Measurements from ENCODE around the gene DBNDD1. TPM values are rescaled to one million over a fixed set of nuclear protein-coding genes. Genes with fewer than 3 reads are reported as not detected.

DBNDD1 gene
- total and polyA plus RNA-seq, 10 of the 15 experiments (the other 5 are each of a cell fraction or from before 2014, with no cell fraction given) = 0.06 to 4.6 (median 0.55) TPM

GRCh38 chr16:90019543-90020259, 445 bp upstream of the DBNDD1 start:
- no peaks in the 10 kb centered on the region for H3K4me1 ChIP-seq (ENCODE audit: control insufficient read depth, insufficient read depth, low read length)
- no peaks in the 10 kb centered on the region for H3K9me3 ChIP-seq (replicated peaks; ENCODE audit: control insufficient read depth, insufficient read depth, low read length)
- FAIRE-seq = no peak
- H3K27ac ChIP-seq (ENCODE audit: control insufficient read depth, insufficient read depth) = no peak overlapping the region
- no peak for DNase-seq (ENCODE audit: low read depth, low spot score)
- no peak overlapping the region for H3K9ac ChIP-seq (ENCODE audit: control insufficient read depth, insufficient read depth, low read length)
- ChIA-PET SMC1A (ENCODE audit: uncharacterized antibody, unreplicated experiment) (interaction anchor here (0.8 to 1.1 kb wide), 2 partner anchors 38 to 102 kb away, joined by 3 read pairs; no protein-coding TSS in a partner anchor), POLR2A (interaction anchor here (1.2 kb wide), 1 partner anchor 47 kb away, joined by 3 read pairs; no protein-coding TSS in a partner anchor), CTCF (interaction anchor here (0.6 to 1.8 kb wide), 11 partner anchors 9 to 314 kb away, joined by 3 to 6 read pairs (median 5); partner anchors contain the start of genes MC1R and TCF25), RAD21 (ENCODE audit: unreplicated experiment) (interaction anchor here (0.6 to 1.3 kb wide), 4 partner anchors 12 to 110 kb away, joined by 3 to 4 read pairs (median 3); no protein-coding TSS in a partner anchor)
- H3K27me3 ChIP-seq (replicated peaks in 1 of 2; ENCODE audit: control insufficient read depth in 2 of 2, insufficient read depth in 2 of 2, low read length in 1 of 2) = peaks cover 5 to 7% of the 10 kb centered on the region in 2 experiments; a peak in 3 of 4 replicates
- WGBS (ENCODE audit: insufficient coverage, insufficient replicate concordance, low lambda C conversion rate, missing lambda C conversion rate) = 5% methylated on average over 29 of the region's 57 CpGs
- 0 out of 2 replicates have a peak overlapping the region, but pooled peaks have one; percentile 7 for H3K4me2 ChIP-seq (ENCODE audit: control insufficient read depth, insufficient read depth)
- peak; percentile 66 for ATAC-seq
- no TSS peak for BruUV-seq (replicated peaks)
- no peak overlapping the region; the same call in 1 of the 2 replicates for H3K4me3 ChIP-seq
- no peaks in the 10 kb centered on the region for H3K36me3 ChIP-seq (ENCODE audit: control insufficient read depth in 2 of 2, insufficient read depth in 2 of 2, low read length in 1 of 2)
- intact Hi-C loops (cut with micrococcal nuclease; ENCODE audit: unreplicated experiment) (no loop called here), in situ Hi-C loops (cut with MboI) (no loop called here)
- no peaks in the 10 kb centered on the region for H4K20me1 ChIP-seq (ENCODE audit: control insufficient read depth, insufficient read depth)
- no peak overlapping the region for H2AFZ ChIP-seq (ENCODE audit: control insufficient read depth, low read depth, low read length)
- H3K79me2 ChIP-seq (ENCODE audit: control insufficient read depth, insufficient read depth, low read length) = no peaks in the 10 kb centered on the region
- TF ChIP-seq ZNF274 (IDR thresholded peaks at IDR 0.05; ENCODE audit: insufficient read depth, insufficient read length) = no peak
- 0 out of 2 replicates have a peak, but pooled peaks have one; percentile 25 for TF ChIP-seq IKZF1 (conservative IDR thresholded peaks at IDR 0.05)
- TF ChIP-seq YBX1 (IDR thresholded peaks at IDR 0.05) = no peak
- no peak for TF ChIP-seq MAX (IDR thresholded peaks at IDR 0.05; ENCODE audit: low read depth, low read length)
- TF ChIP-seq NFYA (IDR thresholded peaks at IDR 0.05; ENCODE audit: borderline replicate concordance, low read depth, low read length) = no peak
- TF ChIP-seq SIN3A (IDR thresholded peaks at IDR 0.05; ENCODE audit: low read depth, low read length) = no peak
- 0 out of 4 replicates have a peak, but pooled peaks of 1 of the 2 experiments have one; percentile 10 for TF ChIP-seq BHLHE40 (IDR thresholded peaks at IDR 0.05; ENCODE audit: borderline replicate concordance in 1 of 2, low read depth in 2 of 2, low read length in 1 of 2)
- TF ChIP-seq CEBPB (IDR thresholded peaks at IDR 0.05; ENCODE audit: borderline replicate concordance in 1 of 2, low read depth in 2 of 2, low read length in 2 of 2) = no peak
- TF ChIP-seq HDAC2 (IDR thresholded peaks at IDR 0.05) = no peak
- TF ChIP-seq CREB1 (IDR thresholded peaks at IDR 0.05; ENCODE audit: low read depth) = no peak
- no peak for TF ChIP-seq CHD1 (IDR thresholded peaks at IDR 0.05; ENCODE audit: low read depth, low read length)
- no peak for TF ChIP-seq ZNF687 (IDR thresholded peaks at IDR 0.05)
- TF ChIP-seq WRNIP1 (IDR thresholded peaks at IDR 0.05; ENCODE audit: borderline replicate concordance, low read depth, low read length) = no peak
- no peak for TF ChIP-seq E4F1 (IDR thresholded peaks at IDR 0.05; ENCODE audit: borderline replicate concordance, partially characterized antibody)
- TF ChIP-seq SMARCA5 (IDR thresholded peaks at IDR 0.05) = 0 out of 2 replicates have a peak, but pooled peaks have one; percentile 30
- TF ChIP-seq YY1 (IDR thresholded peaks at IDR 0.05; ENCODE audit: low read depth, low read length) = 0 out of 2 replicates have a peak, but pooled peaks have one; percentile 24
- peak; percentile 50; the same call in 1 of the 2 replicates for TF ChIP-seq NR2F1 (conservative IDR thresholded peaks at IDR 0.05)
